ENCODE data around the gene DEK. TPM values are rescaled to one million over a fixed set of nuclear protein-coding genes. Genes with fewer than 3 reads are reported as not detected.

The DEK gene
- total RNA-seq, 6 experiments from 2014 or later, result 17.8 to 49.2 (median 27.1) TPM

DNA sequence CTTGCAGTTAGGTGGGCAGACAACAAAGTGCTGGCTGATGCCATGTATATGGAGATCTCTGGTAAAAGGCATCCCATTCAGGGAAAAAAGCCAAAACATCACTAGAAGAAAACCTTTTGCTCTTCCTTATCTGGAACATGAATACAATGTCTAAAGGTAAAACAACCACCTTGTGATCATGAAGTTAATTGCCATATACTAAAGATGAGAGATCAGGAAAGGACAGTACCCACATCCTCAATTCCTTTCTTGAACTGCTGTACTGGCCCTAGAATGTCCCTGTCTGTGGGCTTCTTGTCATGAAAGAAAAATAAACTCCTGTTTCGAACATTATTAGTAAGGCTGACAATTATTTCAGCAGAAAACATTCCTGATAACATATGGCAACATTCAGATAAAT is 19.3 kb downstream of the DEK start:
- ATAC-seq (no peak), DNase-seq (no peak)
- H3K27me3 ChIP-seq, result no peaks in the 10 kb centered on the region
- no peaks in the 10 kb centered on the region for H3K4me1 ChIP-seq
- TF ChIP-seq POLR2A (IDR thresholded peaks at IDR 0.05) (no peak), CTCF (IDR thresholded peaks at IDR 0.05) (no peak)
- no peak overlapping the region for H3K4me3 ChIP-seq
- WGBS (ENCODE audit: insufficient coverage, low coverage, low lambda C conversion rate, missing lambda C conversion rate), result 100% methylated on average over 1 of the region's 1 CpG
- intact Hi-C loops (cut with DNase I), result no loop called here
- peaks cover 0 to 27% (median 0%) of the 10 kb centered on the region in 4 donors for H3K36me3 ChIP-seq
- no peaks in the 10 kb centered on the region for H3K9me3 ChIP-seq
- H3K27ac ChIP-seq, result no peak overlapping the region

DNA sequence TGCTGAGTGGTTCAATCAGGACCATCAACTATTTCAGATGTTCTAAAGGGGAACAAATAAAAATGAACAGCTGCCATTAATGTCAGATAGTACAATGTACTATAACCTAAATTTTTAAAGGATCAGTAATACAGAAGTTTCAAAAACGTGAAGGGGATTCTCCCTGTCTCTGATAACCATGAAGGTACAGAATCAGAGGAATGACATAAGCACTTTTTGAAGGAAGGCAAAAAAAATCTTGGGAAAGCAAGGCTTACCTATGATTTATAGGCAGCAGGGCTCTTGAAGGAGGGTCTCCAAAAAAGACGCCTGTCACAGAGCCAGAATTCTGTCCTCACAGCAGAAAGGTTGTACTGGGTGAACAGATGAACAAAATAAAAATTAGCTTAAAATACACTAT is 20.1 kb downstream of the DEK start:
- no peak for TF ChIP-seq POLR2A (IDR thresholded peaks at IDR 0.05)
- TF ChIP-seq CTCF (IDR thresholded peaks at IDR 0.05), result no peak
- intact Hi-C loops (cut with DNase I), result no loop called here
- no peak overlapping the region for H3K27ac ChIP-seq
- no peaks in the 10 kb centered on the region for H3K9me3 ChIP-seq
- no peak for DNase-seq
- peaks cover 0 to 25% (median 0%) of the 10 kb centered on the region in 4 donors for H3K36me3 ChIP-seq
- no peak overlapping the region for H3K4me3 ChIP-seq
- no peak for ATAC-seq
- H3K27me3 ChIP-seq, result no peaks in the 10 kb centered on the region
- 65% methylated on average over 2 of the region's 2 CpGs for WGBS (ENCODE audit: insufficient coverage, low coverage, low lambda C conversion rate, missing lambda C conversion rate)
- no peaks in the 10 kb centered on the region for H3K4me1 ChIP-seq

DNA sequence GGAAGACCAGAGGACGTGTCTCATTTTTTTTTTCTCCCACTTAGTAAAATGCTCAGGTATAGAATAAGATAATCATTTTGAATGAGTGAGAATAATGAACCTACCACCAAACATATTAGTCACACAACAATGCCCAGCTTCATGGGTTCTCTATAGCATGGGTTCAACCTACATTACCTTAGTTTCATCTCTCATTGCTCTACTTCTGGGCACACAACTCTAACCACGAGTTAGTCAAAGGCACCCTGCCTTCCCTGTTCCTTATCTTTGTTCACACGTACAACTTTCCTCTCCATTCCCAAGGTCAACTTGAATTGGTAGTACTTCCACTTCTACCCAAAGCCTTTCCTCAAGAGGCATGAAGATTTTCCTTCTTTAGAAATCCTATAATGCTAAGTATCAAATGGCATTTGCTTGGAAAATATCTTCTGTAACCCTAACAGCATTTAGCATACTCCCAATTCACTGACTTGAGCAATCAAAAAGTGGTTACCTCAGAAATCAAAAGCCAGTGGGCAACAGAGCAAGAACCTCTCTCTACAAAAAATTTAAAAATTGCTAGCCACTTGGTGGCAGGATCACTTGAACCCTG is 20.9 kb downstream of the DEK start:
- 80% methylated on average over 3 of the region's 3 CpGs for WGBS (ENCODE audit: insufficient coverage, low coverage, low lambda C conversion rate, missing lambda C conversion rate)

DNA sequence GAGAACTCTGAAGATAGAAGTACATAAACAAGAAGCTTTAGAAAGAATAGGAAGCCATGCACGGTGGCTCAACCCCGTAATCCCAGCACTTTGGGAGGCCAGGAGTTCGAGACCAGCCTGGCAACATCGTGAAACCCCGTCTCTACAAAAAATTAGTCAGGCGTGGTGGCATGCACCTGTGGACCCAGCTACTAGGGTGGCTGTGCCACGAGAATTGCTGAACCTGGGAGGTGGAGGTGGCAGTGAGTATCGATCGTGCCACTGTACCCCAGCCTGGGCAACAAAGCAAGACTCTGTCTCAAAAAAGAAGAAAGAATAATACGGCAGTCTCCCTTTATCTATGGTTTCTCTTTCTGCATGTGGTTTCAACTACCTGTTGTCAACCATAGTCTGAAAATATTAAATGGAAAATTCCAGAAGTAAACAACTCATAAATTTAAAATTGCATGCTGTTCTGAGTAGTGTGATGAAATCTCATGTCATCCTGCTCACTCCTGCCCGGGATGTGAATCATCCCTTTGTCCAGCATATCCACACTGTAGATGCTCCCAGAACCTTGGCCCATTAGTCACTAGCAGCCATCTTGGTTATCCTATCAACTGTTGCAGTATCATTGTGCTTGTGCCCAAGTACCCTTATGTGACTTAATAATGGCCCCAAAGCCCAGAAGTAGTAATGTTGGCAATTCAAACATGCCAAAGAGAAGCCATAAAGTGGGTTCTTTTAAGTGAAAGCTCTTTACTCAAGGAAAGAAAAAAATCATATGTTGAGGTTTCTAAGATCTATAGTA is 22.1 kb downstream of the DEK start:
- Histone ChIP-seq H3K4me1 (no peaks in the 10 kb centered on the region), H3K9me3 (no peaks in the 10 kb centered on the region), H3K4me3 (no peak overlapping the region), H3K27me3 (no peaks in the 10 kb centered on the region), H3K27ac (no peak overlapping the region), H3K36me3 (peaks cover 0 to 22% (median under 1%) of the 10 kb centered on the region in 4 donors)
- TF ChIP-seq POLR2A (IDR thresholded peaks at IDR 0.05) (no peak), CTCF (IDR thresholded peaks at IDR 0.05) (no peak)
- ATAC-seq (peak in 1 of 4 donors; percentile 48), DNase-seq (no peak)
- intact Hi-C loops (cut with DNase I), result no loop called here
- 74% methylated on average over 5 of the region's 11 CpGs for WGBS (ENCODE audit: insufficient coverage, low coverage, low lambda C conversion rate, missing lambda C conversion rate)

More for the DNA sequence above, 20.9 kb downstream of the DEK start:
- ATAC-seq (no peak), DNase-seq (no peak)
- Histone ChIP-seq H3K4me3 (no peak overlapping the region), H3K27me3 (no peaks in the 10 kb centered on the region), H3K36me3 (peaks cover 0 to 22% (median 0%) of the 10 kb centered on the region in 4 donors), H3K27ac (no peak overlapping the region), H3K9me3 (no peaks in the 10 kb centered on the region), H3K4me1 (no peaks in the 10 kb centered on the region)
- intact Hi-C loops (cut with DNase I), result no loop called here
- no peak for TF ChIP-seq CTCF (IDR thresholded peaks at IDR 0.05)
- no peak for TF ChIP-seq POLR2A (IDR thresholded peaks at IDR 0.05)
